NB4 (cell line): ENCODE results near the gene ILDR2.

Experiments used
- MYC ChIP-seq: IDR thresholded peaks from 2 replicates; pipeline ENCODE4 v1.6.1; 2011; ENCODE audit warnings: low read depth, low read length
- POLR2A ChIP-seq: IDR thresholded peaks from 2 replicates; pipeline ENCODE4 v1.6.1; 2011; ENCODE audit warnings: mild to moderate bottlenecking; ENCODE audit not compliant: insufficient read length; ENCODE audit errors: extremely low read depth
- TF ChIP-seq, protein P1 (sequence below): IDR thresholded peaks from one replicate; pipeline ENCODE4 v1.5.1; 2012; ENCODE audit warnings: low read depth, low read length
- TF ChIP-seq, protein P2 (sequence below): IDR thresholded peaks from 2 replicates; pipeline ENCODE4 v1.6.1; 2011; ENCODE audit warnings: low read depth, low read length

DNA sequence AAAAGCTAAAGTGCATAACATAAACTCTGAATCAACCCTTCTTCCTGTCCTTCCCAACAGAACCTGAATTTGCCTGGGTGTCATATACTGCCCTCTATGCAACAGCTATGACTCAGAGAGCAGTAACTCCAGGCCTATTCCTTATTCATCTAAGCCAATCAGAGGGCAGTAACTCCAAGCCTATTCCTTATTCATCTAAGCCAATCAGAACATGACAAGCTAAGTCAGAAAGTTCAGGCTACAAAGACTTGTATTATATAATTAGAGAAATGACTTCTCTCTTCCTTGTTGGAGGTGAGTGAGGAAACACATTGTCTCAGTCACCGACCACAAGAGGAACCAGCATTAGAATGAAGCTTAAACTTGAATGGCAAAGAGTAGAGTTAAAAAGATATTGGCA, 73.1 kb downstream of the ILDR2 start:
- TF ChIP-seq, protein P1, sequence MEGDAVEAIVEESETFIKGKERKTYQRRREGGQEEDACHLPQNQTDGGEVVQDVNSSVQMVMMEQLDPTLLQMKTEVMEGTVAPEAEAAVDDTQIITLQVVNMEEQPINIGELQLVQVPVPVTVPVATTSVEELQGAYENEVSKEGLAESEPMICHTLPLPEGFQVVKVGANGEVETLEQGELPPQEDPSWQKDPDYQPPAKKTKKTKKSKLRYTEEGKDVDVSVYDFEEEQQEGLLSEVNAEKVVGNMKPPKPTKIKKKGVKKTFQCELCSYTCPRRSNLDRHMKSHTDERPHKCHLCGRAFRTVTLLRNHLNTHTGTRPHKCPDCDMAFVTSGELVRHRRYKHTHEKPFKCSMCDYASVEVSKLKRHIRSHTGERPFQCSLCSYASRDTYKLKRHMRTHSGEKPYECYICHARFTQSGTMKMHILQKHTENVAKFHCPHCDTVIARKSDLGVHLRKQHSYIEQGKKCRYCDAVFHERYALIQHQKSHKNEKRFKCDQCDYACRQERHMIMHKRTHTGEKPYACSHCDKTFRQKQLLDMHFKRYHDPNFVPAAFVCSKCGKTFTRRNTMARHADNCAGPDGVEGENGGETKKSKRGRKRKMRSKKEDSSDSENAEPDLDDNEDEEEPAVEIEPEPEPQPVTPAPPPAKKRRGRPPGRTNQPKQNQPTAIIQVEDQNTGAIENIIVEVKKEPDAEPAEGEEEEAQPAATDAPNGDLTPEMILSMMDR, result no peak
- TF ChIP-seq, protein P2, sequence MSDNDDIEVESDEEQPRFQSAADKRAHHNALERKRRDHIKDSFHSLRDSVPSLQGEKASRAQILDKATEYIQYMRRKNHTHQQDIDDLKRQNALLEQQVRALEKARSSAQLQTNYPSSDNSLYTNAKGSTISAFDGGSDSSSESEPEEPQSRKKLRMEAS, result 0 out of 2 replicates have a peak, but pooled peaks have one; percentile 14
- TF ChIP-seq POLR2A, result no peak
- no peak for TF ChIP-seq MYC
